Jurkat, Clone E6-1 (cell line): ENCODE data around the gene UBR2. TPM values are rescaled to one million over a fixed set of nuclear protein-coding genes. Genes with fewer than 3 reads are reported as not detected.
A peak's percentile ranks its signal among the peaks of the same experiment; 100 is the strongest.

Experiments used
- DNase-seq: peaks from one replicate; pipeline ENCODE4 v3.0.0-alpha.2; 2011; ENCODE audit warnings: low read depth, low spot score
- H3K4me3 ChIP-seq: 2 replicates; pipeline ENCODE4 v1.5.1; 2011; ENCODE audit warnings: mild to moderate bottlenecking, low read length, control low read depth, moderate library complexity
- polyA plus RNA-seq: library from polyadenylated mRNA; unstranded; fragments of >200 nt; gene quantifications from one replicate; pipeline ENCODE4 v1.2.1, GENCODE V29; 2012; ENCODE audit warnings: missing spikeins; ENCODE audit not compliant: insufficient read length, insufficient read depth

Gene UBR2
- 11.9 TPM for polyA plus RNA-seq

DNA sequence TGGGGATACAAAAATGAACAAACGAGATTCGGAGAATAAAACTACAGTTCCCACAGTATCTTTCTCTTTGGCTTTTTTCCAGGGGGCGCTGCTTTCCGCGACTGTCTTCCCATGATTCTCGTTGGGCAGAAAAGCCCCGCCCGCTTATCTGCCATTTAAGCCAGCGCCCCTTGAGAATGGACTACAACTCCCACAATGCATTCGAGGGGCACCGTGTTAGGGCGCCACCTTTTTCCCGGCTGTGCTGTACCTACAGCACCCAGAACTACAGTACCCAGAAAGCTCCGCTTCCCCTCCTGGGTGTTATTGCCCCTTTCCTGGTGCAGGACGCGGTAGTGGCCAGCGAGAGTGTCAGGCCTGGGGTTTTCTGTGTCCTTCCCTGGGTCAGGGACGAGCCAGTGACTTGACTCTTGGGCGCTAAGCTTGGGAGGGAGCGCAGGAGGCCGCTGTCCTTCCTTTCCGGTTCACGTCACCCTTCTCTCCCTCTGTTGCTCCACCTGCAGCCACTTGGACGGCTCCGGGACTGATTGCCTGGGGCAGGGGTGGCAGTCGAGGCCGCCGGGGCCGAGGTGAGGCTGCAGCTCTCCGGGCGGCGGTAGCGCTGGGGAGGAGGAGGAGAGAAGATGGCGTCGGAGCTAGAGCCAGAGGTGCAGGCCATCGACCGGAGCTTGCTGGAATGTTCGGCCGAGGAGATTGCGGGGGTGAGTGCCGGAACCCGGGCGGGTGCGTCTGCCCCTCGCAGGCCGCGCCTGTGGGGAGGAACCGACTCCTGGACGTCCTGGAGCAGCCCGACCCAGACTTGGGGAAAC, at the start of gene UBR2:
TSS of gene UBR2 (plus strand) at position 333 of the 809 bp plus-strand sequence. CDS start at position 624, 291 bp downstream.
- peak; percentile 98 for DNase-seq

DNA sequence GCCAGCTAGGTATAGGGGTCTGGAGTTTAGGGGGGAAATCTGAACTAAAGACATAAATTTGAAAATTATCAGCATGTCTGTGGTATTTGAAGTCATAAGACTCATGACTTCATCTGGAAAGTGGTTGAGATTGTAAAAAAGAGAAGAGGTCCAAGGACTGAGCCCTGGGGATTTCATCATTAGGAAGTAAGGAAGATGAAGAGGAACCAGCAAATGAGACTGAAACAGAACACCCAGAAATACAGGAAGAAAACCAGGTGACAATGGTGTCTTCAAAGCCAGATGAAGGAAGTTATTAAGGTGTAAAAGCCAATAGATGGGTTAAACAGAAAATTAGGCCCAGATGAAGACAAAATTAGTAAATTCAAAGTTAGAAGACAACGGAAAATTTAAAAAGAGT, 49.1 kb upstream of the UBR2 start:
- H3K4me3 ChIP-seq: no peak overlapping the region
- DNase-seq: no peak

More for the DNA sequence above, at the start of gene UBR2:
- H3K4me3 ChIP-seq: peak within 1 kb of the TSS; percentile 91

DNA sequence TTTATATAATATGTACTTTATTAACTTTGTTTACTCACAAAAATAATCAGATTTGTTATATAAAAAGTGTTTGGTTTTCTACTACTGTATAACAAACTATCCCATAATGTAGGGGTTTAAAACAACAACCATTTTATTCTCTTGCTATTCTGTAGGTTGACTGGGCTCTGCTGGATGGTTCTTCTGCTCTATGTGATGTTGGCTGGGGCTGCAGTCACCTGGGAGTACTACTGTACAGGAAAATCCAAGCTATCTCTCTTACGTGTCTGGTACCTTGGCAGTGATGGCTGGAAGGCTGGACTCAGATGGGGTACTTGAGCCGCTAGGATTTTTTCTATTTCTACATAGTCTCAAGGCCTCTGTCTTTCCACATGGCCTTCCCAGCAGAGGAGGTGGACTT, 44.0 kb upstream of the UBR2 start:
- DNase-seq: no peak
- no peak overlapping the region for H3K4me3 ChIP-seq

DNA sequence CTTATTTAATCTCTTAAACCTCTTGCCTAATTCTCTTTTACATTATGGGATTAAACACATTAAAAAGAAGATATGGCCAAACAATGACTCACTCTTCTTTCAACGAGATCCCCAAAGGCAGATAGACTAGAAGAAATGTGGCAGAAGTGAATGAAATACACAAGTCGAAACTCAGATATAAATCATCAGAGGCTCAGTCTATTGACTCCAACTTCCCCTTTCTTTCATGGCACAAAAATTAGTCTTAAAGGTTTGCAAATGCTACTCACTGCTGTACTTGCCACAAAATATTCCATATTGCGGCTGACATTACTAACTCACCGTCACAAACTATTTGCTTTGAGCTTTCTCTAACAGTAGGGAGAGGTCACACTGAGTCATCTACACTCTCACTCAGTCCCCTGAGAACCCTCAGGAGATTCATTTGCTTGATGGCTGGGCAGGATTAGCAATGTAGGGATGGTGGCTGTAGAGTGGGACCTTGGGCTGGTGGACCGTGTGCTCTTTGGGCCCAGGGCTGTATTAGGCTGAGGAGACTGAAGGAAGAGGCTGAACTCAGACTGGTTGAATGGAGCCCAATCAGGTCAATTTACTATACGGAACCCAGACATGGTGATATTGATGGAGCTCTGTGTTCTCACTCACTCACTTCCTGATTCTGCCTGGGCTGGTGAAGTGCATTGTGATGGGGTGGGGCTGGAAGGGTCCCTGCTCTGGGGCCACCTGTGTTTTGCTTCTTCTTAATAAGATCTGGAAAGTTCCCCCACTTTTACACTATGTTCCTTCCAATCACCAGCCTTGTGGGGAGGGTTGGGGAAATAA, 42.8 kb upstream of the UBR2 start:
- no peak overlapping the region for H3K4me3 ChIP-seq
- DNase-seq: no peak

DNA sequence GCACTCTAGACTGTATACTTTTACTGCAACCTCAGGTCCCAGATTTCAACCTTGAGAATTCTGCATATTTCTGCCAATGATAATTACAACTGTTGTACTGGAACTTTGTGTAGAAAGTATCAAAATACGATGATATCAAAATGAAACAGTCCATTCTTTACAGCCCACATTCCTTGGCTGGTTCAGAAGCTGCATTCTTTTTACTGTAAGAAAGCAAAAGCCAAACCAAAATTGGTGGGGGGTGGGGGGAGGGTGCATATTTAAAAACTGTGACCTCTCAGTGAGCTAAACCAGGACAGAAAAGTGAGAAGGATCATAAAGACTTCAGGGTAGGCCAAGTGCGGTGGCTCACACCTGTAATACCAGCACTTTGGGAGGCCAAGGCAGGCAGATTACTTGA, 41.8 kb upstream of the UBR2 start:
- DNase-seq: no peak
- no peak overlapping the region for H3K4me3 ChIP-seq

DNA sequence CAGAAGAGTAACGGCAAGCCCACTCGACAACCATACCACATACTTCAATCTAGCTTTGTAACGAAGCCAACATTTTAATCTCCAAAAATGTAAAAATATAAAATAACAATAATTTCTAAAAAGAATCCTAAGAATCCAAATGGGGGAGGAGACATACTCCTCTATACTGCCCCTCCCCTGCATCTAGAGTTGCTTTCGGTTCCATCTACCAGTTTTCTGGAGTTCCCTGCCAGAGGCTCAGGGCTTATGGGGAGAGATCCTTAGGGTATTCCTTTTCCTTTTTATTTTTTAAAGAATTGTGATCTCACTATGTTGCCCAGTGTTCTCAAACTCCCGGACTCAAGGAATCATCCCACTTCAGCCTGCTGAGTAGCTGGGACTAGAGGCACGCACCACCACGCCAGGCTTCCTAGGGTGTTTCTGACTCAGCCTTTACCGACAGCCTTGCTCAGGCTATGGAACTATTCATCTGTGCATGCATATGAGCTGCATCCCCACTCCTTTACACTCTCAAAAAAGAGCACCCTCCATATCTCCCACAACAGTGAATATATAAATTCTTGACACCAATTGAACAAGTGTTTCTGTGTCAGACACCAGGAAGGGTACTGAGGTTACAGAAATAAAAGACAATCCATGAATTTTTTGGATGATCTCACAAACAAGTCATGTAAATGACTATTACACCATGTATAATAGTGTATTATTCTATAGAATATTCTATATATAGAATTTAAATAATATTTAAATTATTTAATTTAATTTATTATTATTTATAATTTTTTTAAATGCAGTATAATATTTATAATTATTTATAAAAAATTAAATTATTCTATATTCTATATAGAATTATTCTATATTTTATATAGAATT, 40.7 kb upstream of the UBR2 start:
- H3K4me3 ChIP-seq: no peak overlapping the region
- DNase-seq: no peak

DNA sequence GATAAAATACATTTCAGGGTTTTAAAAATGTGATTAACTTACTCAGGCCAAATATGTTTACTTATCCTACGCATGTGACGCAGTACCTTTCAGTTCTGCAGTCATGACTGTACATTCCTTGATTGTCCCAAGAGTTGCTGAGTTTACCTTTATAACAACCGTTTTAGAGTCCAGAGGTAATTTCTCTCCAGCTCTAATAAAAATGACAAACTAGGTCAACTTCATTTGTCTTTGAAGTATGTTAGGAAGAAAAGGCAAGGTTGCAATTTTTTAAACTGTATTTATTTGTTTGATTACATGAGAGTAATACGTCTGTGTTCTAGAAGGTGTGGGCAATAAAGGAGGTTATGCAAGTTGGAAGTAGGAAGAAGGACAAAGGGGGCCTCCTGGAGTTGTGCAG, 38.6 kb upstream of the UBR2 start:
- no peak overlapping the region for H3K4me3 ChIP-seq
- no peak for DNase-seq

DNA sequence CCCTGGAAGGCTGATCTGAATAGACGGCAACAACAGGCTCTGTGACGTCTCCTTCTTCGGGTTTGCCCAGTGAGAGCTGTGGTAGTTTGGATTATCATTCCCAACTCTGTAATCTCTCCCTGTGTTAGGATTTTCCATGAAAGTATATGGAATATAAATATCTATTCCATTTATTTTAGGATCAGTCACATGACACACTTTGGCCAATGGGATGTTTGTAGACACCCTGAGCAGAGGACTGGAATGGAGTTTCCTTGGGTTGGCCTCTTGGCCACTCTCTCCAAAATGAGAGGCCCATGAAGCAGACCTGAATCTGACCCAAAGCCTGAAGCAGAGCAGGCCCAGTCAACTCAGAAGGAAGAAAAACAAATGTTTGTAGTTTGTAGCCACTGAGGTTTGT, 37.2 kb upstream of the UBR2 start:
- DNase-seq: no peak
- no peak overlapping the region for H3K4me3 ChIP-seq

DNA sequence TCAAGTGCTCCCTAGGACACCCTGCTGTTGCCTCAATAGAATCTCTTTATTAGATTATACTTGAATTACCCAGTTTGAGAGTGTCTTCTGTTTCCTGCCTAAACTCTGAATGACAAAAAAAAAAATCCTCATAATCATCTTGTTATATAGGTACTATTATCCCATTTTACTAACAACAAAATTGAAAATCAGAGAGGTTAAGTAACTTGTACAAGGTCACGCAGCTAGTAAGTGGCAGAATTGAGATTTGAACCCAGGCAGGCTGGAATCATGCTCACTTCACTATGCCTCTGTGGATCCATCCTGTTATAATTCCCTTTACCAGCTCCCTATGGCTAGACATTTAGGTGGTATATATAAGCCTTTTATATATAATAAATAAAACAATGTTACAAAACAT, 36.6 kb upstream of the UBR2 start:
- no peak overlapping the region for H3K4me3 ChIP-seq

DNA sequence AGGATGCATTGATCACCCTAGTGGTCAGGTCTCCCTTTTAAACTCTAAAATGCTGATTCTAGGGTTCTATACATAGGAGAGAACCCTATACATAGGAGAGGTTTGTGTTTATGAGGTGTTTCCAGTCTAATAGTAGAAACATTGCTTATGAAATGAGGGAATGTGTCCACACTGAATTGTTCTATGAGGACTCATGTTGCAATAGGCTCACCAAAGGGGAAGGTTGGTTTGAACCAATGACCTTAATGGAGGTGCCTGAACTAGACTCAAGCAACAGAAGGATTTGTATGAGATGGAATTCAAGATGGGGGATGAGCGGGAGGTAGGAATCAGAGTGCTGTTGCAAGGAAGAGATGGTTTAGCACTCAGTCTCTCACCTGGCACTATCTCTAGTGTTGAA, 33.5 kb upstream of the UBR2 start:
- DNase-seq: no peak
- no peak overlapping the region for H3K4me3 ChIP-seq

More for the DNA sequence above, 36.6 kb upstream of the UBR2 start:
- DNase-seq: no peak

DNA sequence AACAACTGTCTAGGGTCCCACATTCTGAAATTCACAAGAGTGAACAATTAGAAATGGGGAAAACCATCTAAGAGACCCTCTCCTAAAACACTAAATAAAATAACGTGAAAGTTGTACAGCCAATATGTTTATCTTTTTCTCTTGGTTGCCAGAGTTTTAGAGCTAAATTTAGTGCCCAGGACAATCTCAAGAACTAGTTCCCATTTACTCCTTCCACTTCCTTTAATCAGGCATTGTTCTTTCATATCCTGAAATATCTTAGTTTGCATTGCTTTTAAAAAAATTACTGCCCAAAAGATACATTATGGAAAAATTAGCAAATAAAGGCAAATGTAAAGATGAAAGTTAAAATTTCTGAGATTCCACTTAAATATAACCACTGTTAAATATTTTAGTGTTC, 33.1 kb upstream of the UBR2 start:
- DNase-seq: no peak

DNA sequence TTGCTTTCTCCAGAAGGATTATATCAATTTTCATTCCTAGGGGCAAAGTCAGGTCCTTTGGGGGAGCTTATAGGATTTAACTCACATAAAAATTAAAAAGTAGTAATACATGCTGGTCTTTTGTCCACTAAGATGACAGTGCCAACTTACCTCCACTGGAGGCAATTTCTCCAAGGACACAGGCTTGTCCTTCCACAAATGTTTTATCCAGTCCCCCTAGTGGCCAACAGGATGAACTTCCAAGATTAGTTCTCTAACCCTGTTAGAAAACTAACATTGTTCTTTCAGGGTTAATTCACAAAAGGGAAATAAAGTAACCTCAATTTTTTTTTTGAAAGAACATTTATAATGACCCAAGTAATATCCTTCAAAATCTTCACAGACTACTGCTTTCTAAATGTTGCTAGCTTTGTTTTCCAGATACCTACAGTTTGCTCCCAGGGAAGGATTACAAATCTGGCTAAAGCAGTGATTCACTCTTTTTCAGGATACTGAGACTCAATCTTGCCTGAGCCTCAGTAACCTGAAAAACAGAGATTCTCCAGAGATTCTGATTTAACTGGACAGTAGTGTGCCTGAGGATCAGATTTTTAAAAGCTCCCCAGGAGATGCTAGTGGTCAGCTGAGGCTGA, 31.7 kb upstream of the UBR2 start:
- H3K4me3 ChIP-seq: no peak overlapping the region
- peak; percentile 48 for DNase-seq

More for the DNA sequence above, 33.1 kb upstream of the UBR2 start:
- no peak overlapping the region for H3K4me3 ChIP-seq

DNA sequence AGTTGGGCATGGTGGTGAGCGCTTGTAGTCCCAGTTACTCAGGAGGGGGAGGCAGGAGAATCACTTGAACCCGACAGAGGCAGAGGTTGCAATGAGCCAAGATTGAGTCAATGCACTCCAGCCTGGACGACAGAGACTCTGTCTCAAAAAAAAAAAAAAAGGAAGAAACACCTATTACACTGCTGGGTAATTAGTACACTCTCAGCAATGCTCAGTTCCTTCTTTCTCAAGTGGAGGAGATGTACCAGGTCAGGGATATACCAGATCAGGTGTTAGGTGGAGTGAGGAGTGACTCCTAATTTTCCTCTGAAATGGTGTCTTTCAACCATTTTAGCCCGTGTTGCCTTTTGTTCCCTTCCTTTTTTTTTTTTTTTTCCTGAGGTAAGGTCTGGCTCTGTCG, 30.0 kb upstream of the UBR2 start:
- no peak for DNase-seq
- no peak overlapping the region for H3K4me3 ChIP-seq

DNA sequence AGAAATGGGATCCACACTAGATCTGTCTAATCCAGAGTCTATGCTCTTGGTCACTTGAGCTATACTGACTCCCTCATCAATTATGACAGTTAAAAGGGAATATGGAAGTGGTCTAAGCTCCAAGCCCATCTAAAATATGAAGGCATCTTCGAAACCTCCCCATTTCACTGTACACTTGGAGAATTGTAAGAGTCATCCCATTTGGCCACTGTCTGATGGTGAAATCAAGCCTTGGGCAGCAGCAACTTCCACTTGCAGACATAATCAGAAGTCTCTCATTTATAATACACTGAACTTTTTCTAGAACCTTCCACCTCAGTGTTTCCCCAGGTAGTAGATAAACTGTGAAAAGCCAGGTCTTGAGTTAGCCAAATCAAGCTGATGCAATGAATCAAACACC, 26.3 kb upstream of the UBR2 start:
- DNase-seq: no peak

DNA sequence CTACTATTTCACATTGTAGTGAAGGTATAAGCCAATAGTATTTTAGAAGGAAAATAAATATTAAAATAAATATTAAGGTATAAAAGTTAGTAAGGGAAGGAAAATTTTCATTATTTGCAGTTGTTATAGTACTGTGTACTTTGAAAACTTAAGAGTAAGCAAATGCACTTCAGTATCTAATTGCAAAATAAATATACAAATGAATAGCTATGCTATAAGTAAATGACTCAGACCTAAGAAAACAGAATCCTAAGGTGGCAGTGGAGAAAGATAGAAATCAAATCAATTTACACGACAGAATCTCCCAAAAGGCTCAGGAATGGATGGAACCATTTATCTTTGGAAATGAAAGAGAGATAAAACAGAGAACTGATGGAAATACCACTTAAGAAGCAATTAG, 24.7 kb upstream of the UBR2 start:
- no peak overlapping the region for H3K4me3 ChIP-seq
- DNase-seq: no peak

More for the DNA sequence above, 26.3 kb upstream of the UBR2 start:
- no peak overlapping the region for H3K4me3 ChIP-seq

DNA sequence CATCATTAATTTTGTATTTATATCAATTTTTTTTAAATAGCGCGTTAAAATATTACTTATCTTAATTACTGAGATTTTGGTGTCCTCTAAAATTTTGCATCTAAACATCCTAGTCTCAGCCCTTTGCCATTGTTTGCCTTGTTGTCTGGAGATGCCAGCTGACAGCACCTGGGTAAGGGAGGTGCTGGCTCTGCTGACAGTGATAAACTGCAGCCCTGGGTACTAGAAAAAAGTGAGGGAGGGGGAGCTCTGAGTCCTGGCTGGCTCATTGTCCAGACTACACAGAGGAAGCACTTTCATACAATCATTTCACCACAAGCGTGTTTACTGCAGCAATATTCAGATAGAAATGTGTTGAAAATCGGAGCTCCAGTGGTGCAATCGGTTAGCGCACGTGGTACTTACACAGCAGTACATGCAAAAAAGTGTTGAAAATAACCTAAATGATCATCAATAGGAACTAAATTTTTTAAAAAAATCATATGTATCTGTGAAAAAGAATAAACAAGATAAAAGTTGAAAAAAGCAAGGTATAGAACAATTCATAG, 18.5 kb upstream of the UBR2 start:
- no peak for DNase-seq
- H3K4me3 ChIP-seq: no peak overlapping the region

DNA sequence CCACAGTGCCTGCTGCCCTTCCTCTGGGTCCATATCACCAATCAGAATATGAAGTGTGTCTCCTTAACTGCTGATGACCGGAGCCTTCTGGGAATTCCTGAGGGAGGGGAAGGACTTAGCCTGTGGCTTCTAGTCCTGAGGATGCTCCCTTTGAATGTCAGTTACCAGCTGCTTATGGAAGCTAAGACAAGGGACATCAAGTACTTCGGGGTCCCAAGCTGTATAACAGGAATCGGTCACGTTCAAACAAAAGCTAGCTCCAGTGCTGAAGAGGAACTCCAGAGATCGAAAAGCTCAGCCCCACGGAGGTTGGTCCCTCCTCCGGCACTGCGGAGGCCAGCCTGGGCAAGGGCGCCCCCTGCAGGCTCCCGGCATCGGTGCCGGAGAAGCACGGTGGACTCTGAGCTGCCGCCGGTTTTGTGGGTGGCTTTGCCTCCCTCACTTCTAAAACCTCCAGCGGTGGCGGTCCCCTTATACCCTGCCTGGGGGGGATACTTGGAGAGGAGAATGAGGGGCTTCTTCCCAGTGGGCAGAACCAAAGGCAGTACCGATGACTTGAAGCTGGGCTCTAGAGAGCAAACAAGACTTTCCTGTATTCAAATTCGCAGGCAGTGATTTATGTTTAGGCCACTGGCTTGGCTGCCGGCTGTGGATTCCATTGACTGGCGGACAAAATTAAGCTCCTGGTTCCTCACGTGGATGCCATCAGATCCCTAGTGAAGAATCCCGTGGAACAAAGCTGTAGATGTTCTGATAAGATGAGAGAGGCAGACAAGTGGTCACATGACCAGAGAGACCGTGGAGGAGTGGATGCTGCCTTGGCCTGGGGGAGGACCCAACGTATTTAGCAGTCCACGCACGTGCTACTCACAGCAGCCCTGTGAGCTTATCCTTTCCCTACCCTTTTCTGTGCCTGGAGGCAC, 16.2 kb upstream of the UBR2 start:
- DNase-seq: peak; percentile 64
- peak overlapping the region; percentile 57 for H3K4me3 ChIP-seq

DNA sequence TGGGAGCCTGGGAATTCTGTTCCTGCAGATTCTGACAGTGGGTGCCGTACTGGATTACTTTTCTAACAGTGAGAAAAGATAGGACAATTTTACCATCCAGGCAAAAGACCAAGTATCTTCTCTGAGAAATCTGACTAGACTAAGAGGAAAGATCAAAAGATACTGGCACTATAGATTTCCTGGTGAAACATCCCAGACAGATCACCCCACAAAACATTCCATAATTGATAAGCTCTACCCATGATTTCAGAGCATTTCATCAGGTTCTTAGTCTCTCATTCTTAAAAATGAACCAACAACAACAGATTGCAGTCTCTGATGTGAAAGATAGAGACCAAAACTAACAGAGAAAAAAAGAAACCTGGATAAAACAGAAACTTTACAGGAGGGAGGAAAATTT, 13.6 kb upstream of the UBR2 start:
- no peak overlapping the region for H3K4me3 ChIP-seq
- no peak for DNase-seq
